H1 (cell line): ENCODE results near the gene HOMER2. TPM values are rescaled to one million over a fixed set of nuclear protein-coding genes. Genes with fewer than 3 reads are reported as not detected.

Experiments
- ASH2L ChIP-seq: fragments of 200-600, 300-600 bp; sonication (generic); IDR thresholded peaks from one replicate; pipeline ENCODE4 v1.7.1; 2017; ENCODE audit warnings: low read length
- BCL11A ChIP-seq, 2 experiments: IDR thresholded peaks; one replicate each; pipeline ENCODE4 v1.6.1; 2011; ENCODE audit warnings: low read depth in 2 of 2, low read length in 2 of 2, mild to moderate bottlenecking in 2 of 2
- polyA plus RNA-seq, 7 experiments: library from polyadenylated mRNA; depleted of rRNA in 3 of 7; stranded (reverse) in 5 of 7; unstranded in 2 of 7; fragments of >200 nt in 5 of 7; fragments of 200-250 nt in 2 of 7; gene quantifications; 1 replicate in 5 of 7; 2 replicates in 1 of 7; 4 replicates in 1 of 7; pipeline versions ENCODE4 v1.2.1 to v1.2.3, GENCODE V29; 2011 to 2013; ENCODE audit warnings: missing spikeins in 2 of 7, mixed read lengths in 2 of 7
- total RNA-seq: library from RNA; stranded (reverse); fragmentation: NEBNext Ultra II Directional; extraction: Animal tissue kit (Norgen Biotek cat#: 25700); gene quantifications from 2 replicates; pipeline ENCODE4 v1.2.1, GENCODE V29; 2021

The HOMER2 gene
- total and polyA plus RNA-seq, 2 of the 8 experiments (the other 6 are each of a cell fraction or from before 2014, with no cell fraction given): 12.5 to 27.6 TPM

DNA sequence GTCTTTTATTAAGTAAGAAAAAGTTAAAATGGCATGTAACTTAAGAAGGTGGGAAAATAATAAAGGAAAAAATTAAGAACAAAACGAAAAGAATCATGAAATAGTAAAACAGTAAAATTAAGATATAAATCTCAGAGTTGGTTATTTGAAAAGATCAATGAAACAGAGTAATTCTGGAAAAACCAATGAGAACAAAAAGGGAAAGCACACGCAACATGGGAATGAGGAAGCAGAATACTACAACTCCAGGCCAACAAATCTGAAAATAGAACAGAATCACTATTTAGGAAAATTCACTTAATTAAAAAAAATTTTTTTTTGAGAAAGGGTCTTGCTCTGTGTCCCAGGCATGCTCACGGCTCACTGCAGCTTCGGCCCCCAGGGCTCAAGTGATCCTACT, 112.4 kb downstream of the HOMER2 start (continued):
- no peak for TF ChIP-seq ASH2L
- no peak for TF ChIP-seq BCL11A (IDR thresholded peaks at IDR 0.05; ENCODE audit: low read depth in 2 of 2, low read length in 2 of 2)
